ENCODE data around the gene ARHGDIG.
"Not testable (repeated sequence)": the region's sequence is repeated elsewhere in the genome, so short reads cannot be mapped to it uniquely, and the experiment has no call there.

ARHGDIG gene

DNA sequence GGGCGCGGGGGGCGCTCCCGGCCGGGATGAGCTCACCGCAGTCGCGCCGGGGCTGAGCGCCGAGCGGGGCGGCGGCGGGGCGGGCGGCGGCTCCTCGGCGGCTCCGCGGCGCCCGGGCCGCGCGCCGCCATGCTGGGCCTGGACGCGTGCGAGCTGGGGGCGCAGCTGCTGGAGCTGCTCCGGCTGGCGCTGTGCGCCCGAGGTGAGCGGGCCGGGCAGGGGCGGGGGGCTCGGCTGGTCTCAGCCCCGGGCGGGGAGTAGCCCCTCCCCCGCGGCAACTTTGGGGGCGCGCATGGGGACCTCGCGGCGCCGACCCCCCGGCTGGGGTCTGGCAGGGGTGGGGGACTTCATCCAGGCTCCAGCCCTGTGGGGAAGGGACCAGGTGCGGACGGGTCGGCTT is at the start of gene ARHGDIG:
ARHGDIG (plus strand) TSS at position 40 of the 400 bp plus-strand sequence; CDS start at position 130, 90 bp downstream.
- DNase-seq (ENCODE audit: low read depth in 2 of 2) = no peak

DNA sequence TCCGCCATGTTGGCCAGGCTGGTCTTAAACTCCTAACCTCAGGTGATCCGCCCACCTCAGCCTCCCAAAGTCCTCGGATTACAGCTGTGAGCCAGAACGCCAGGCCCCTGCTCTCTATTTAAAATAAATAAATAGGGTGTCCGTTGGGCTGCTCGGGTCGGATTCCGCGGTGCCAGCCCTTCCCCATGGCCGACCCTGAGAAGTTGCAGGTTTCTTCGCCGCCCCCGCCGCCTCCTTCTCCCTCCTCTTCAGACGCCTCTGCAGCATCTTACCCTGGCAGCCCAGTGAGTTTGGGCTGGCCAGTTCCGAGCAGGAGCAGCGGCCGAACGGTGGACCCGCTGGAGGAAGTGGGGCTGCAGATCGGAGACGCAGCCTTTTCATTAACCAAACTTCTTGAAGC is 49.4 kb upstream of the ARHGDIG start:
- no peak for DNase-seq (ENCODE audit: low read depth in 2 of 2)

DNA sequence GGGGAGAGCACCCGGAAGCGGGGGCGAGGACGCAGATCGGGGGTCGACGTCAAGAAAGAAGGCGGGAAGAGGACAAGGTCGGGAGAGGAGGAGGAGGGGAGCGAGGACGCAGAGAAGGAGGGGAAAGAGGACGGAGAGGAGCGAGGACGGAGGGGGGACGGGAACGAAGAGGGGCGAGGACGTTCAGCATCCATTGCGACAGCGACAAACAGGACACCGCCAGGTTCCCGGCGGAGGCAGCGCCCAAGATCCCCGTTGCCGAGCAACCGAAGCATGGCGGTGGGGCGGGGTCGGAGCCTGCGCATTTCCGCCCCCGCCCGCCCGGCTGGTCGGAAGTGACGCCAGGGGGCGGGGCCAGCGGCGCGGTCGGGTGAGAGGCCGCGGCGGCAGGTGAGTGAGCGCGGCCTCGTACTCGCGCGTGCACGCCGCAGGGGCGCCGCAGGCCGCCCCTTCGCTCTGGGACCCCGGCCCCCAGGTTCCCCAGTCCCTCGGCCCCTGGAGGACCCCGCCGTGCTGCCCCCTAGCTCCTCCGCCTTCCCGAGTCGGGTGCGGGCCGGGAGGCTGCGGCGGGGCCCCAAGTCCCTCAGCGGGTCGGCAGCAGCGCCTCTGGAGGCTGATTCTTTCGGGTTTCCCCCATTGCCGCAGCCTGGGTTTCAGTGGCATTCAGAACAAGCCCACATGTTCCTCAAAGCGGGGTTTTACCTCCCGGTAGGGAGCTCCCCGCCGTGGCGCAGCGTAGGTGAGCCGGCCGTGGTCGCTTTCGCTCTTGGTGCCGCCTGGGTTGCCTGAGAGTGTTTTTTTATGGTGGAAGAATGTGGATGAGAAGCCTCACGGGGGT is 45.7 kb upstream of the ARHGDIG start, which contains the start of gene FAM234A:
FAM234A (plus strand) TSS at position 354 of the 838 bp plus-strand sequence. CDS start 19,593 bp downstream, outside the sequence.
- peak; percentile 88 to 90 for DNase-seq (ENCODE audit: low read depth in 2 of 2)

DNA sequence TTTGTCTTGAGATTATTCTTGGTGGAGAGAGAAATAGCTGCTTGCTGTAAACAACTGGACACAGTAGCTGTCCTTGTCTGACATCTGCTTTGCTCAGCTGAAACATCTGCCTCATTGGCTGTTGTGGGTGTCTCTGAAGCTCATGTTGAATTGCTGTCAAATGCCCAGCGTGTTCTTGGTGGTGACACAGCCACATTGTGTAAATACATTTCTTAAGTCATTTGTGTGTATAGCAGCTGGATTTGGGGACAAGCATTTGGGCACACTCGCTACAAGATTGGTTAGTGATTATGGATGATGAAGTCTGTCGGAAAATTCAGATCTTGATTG is 40.5 kb upstream of the ARHGDIG start:
- DNase-seq (ENCODE audit: low read depth in 2 of 2) = no peak

DNA sequence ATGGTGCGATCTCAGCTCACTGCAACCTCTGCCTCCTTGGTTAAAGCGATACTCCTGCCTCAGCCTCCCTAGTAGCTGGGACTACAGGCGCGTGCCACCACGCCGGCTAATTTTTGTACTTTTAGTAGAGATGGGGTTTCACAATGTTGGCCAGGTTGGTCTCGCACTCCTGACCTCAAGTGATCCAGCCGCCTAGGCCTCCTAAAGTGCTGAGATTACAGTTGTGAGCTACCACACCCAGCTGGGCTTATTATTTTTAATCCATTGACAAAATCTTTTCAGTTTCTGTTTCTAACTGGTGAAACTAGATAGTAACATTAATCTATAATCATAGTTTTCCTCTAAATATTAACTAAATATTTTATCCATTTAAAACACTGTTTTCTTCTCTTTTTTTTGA is 39.8 kb upstream of the ARHGDIG start:
- no peak for DNase-seq (ENCODE audit: low read depth in 2 of 2)

DNA sequence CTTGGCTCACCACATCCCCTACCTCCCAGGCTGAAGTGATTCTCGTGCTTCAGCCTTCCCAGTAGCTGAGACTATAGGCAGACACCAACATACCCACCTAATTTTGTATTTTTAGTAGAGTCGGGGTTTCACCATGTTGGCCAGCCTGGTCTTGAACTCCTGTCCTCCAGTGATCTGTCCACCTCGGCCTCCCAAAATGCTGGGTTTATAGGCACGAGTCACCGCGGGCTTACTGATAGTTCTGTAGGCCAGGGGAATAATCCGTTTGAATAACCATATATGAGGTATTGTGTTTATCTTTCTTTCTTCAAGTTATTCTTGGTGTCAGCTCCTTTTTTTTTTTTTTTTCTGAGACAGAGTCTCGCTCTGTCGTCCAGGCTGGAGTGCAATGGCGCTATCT is 38.1 kb upstream of the ARHGDIG start:
- DNase-seq (ENCODE audit: low read depth in 2 of 2) = no peak

DNA sequence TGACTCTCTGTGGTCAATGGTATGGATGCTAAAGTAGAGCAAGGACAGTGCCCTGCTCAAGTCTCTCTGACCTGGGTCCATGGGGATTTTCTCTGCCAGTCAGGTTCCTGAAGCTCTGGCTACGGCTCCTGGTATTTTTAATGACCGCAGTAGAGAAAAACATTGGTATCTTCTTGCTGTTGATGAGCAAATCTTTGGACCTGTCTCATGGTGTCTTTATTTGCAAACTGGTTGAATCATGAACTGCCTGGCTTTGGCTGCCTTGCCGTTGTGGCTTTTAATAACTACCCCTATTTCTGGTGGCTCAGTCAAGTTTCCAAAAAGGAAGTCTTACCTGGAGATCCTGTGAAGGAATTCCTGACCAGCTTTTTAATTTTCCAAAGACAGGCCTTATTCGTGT is 37.0 kb upstream of the ARHGDIG start:
- no peak for DNase-seq (ENCODE audit: low read depth in 2 of 2)

DNA sequence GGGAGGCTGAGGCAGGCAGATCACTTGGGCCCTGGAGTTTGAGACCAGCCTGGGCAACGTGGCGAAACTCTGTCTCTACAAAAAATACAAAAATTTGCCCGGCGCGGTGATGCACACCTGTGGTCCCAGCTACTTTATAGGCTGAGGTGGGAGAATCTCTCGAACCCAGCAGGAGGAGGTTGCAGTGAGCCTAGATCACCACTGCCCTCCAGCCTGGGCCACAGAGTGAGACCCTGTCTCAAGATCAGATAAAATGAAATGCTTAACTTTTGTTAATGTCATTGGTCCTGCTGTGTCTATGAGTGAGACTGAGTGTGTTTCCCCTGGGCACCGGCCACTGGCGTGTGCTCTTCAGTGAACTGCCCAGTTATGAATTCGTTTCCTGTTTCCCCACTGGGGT is 35.3 kb upstream of the ARHGDIG start:
- DNase-seq (ENCODE audit: low read depth in 2 of 2) = no peak

DNA sequence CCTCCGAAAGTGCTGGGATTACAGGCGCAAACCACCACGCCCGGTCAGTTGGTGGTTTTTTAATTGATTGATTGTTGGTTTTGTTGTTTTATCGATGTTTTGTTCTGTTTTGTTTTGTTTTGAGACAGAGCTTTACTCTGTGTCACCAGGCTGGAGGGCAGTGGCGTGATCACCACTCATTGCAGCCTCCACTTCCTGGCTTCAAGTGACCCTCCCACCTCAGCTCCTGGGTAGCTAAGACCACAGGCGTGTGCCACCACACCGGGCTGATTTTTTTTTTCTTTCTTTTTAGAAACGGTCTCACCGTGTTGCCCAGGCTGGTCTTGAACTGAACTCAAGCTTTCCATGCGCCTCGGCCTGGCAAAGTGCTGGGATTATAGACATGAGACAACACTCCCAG is 33.4 kb upstream of the ARHGDIG start:
- DNase-seq (ENCODE audit: low read depth in 2 of 2) = no peak

DNA sequence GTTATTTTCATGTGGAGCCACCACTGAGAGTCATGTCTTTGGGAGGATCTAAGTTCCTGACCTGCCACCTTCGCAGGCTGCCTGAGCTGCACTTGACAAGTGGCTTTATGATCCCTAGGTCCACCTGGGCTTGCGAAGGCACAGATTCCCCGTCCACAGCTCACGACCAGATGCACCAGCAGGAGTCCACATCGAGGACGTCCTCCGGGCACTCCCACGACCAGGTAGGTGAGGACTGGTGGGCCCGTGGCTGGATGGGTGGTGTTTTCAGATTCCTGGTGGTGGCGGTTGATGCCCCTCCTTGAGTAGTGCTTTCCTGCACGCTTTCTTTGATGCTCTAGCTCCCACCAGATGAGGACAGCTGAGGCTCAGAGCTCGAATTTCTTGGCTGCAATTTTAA is 31.0 kb upstream of the ARHGDIG start:
- no peak for DNase-seq (ENCODE audit: low read depth in 2 of 2)

DNA sequence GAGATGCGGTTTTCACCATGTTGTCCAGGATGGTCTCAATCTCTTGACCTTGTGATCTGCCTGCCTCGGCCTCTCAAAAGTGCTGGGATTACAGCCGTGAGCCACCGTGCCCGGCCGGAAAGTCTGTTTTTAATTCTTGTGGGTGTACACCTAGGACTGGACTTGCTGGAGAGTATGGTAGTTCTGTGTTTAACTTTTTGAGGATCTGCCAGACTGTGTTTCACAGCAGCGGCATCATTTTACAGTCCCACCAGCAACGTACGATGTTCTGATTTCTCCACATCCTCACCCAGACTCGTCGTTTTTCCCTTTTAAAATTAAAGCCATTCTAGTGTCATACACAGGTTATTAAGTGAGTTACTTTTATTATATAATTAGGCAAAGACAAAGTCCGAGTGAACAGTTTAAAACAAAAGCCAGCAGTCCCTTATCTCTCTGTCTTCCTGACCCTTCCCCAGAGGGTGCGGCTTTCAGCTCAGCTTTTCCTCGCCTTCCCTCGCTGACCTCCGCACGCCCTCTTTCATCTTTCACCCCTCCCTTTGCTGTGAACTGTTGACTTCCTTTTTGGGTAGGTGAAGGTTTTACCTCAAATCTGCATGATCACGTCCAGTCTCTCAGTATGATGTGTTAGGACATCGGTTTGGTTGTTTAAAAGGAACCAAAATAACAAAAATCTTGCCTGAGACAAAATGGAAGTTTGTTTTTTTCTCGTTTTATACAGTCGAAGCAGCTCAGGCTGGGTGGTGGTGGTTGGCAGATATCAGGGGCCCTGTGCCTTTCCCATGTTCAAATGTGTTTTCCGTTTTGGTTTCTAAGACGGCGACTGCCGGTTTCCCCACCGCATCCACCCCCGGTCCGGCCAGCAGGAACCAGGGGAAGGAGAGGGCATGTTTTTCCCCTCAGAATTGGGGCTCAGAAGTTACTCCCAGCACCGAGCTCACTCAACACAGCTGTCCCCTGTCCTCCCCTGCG is 27.7 kb upstream of the ARHGDIG start:
- no peak for DNase-seq (ENCODE audit: low read depth in 2 of 2)

DNA sequence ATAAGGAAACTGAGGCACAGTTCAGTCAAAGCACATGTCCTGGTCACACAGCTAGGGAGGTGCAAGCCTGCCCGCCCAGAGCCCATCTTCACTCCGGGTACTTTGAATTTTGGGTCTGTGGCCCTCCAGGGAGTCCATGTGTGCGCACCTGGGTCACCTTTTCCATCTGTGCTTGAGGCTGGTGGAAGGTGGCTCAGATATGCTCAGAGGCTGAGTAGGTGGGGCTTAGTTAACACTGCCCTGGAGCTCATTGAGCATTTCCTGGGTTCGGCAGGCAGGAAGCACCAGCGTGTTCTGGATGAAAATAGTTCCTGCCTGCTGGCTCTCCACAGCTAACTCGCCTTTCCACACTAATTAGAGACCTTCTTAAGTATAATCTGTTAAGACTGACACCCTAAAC is 26.6 kb upstream of the ARHGDIG start:
- no peak for DNase-seq (ENCODE audit: low read depth in 2 of 2)

DNA sequence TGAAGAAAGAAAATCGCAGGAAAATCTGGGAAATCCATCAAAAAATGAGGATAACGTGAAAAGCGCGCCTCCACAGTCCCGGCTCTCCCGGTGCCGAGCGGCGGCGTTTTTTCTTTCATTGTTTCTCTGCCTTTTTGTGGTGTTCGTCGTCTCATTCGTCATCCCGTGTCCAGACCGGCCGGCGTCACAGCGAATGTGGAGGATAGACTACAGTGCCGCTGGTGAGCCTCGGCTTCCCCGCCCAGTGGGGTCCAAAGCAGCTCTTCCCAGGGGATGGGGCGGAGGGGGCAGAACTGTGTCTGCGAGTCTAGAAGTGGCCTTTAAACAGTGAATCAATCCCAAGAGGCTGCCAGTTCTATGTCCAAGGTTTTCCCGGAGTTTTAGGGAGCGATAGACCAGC is 25.9 kb upstream of the ARHGDIG start:
- no peak for DNase-seq (ENCODE audit: low read depth in 2 of 2)

DNA sequence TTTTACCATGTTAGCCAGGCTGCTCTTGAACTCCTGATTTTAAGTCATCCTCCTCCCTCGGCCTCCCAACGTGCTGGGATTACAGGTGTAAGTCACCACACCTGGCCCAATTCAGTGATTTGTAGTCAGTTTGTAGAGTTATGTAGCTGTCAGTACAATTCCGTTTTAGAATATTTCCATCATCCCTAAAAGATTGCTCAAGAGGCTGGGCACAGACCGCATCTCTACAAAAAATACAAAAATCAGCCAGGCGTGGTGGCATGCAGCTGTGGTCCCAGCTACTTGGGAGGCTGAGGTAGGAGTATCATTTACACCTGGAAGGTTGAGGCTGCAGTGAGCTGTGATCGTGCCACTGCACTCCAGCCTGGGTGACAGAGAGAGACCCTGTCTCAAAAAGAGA is 25.2 kb upstream of the ARHGDIG start:
- no peak for DNase-seq (ENCODE audit: low read depth in 2 of 2)

DNA sequence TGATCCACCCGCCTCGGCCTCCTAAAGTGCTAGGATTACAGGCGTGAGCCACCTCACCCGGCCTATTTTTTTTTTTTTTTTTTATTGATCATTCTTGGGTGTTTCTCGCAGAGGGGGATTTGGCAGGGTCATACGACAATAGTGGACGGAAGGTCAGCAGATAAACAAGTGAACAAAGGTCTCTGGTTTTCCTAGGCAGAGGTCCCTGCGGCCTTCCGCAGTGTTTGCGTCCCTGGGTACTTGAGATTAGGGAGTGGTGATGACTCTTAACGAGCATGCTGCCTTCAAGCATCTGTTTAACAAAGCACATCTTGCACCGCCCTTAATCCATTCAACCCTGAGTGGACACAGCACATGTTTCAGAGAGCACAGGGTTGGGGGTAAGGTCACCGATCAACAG is 22.3 kb upstream of the ARHGDIG start:
- DNase-seq (ENCODE audit: low read depth in 2 of 2) = not testable (repeated sequence)

DNA sequence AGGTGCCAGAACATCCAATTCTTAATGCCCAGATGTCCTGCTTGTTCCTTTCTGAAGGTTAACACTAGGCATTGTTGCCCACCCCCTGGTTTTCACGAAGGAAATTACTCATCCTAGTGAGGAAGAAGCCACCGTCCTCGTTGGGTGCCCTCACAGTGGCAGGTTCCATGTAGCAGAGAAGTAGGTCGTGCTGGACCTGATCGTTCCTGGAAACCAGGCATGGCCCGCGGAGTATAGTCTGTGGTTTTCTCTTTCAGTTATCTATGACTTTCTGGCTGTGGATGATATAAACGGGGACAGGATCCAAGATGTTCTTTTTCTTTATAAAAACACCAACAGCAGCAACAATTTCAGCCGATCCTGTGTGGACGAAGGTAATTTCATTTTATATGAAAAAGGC is 21.2 kb upstream of the ARHGDIG start:
- DNase-seq (ENCODE audit: low read depth in 2 of 2) = no peak

DNA sequence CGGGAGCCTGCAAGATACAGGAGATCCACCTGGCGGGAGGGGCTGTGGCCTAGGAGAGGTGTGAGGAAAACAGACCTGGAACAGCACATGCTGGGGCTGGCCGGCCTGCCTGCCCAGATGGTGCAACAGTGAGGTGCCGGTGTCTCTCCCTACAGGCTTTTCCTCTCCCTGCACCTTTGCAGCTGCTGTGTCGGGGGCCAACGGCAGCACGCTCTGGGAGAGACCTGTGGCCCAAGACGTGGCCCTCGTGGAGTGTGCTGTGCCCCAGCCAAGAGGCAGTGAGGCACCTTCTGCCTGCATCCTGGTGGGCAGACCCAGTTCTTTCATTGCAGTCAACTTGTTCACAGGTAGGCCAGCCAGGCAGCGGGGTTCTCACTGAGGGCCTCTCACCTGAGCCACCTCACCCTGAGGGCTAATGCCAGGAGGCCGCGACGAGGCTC is 20.6 kb upstream of the ARHGDIG start:
- DNase-seq (ENCODE audit: low read depth in 2 of 2) = no peak

DNA sequence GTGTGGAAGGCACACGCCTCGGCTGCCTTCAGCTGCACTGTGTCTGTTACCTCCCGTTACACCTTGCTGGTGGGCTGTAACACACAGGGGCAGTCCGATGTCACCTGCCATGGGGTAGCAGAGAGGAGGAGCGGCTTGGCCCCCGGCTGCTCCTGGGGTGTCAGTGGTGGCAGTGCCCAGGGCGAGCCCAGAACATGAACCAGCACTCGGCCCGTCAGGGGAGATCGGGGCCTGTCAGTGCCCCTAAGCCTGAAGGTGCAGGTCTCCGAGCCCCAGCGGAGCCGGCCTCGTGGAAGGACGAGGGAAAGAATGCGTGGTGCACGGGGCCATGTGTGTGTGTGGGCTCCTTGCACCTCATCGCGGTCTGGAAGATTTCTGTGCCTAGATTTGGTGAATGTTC is 20.1 kb upstream of the ARHGDIG start:
- DNase-seq (ENCODE audit: low read depth in 2 of 2) = no peak

DNA sequence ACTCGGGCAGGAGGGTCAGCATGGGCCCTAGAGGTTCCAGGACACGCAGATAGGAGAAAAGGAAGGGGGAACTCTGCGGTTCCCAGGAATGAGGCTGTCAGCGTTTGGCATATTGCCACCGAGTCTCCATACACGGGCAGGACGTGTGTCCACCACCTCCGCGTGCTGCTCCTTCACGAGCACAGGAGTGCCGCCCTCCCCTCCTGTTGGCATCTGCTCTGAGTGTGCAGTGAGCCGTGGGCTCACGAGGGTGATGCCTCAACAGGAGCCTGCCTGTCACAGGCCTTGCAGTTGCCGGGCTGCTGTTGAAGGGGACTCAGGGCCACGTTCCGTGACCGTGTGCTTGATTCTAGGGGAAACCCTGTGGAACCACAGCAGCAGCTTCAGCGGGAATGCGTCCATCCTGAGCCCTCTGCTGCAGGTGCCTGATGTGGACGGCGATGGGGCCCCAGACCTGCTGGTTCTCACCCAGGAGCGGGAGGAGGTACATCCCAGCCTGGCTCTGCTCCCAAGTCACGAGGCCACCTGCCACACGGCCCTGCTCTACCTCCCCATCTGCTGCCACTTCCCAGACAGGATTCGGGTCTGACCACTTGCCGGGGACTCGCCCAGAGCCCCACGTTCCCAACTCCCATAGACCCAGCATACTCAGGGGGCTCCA is 19.2 kb upstream of the ARHGDIG start:
- no peak for DNase-seq (ENCODE audit: low read depth in 2 of 2)

DNA sequence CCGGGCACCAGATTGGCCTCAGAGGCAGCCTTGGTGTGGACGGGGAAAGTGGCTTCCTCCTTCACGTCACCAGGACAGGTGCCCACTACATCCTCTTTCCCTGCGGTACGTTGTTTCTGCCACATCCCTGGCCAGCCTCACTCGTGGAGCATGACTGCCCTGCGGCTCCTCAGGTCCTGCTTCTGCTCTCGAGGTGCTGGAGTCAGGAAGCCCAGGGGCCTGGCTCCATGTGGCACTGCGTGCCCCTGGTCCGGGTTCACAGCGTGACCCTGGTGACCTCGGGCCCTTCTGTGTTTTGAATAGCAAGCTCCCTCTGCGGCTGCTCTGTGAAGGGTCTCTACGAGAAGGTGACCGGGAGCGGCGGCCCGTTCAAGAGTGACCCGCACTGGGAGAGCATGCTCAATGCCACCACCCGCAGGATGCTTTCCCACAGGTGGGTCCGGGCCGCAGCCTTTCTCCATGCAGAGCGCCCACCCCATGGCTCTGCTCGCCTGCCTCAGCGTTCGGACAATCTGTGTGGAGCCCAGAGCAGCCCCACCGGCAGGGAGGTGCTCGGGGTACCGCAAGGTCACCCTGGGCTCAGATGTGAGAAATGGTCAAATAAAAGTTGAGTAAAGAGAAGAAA is 18.2 kb upstream of the ARHGDIG start:
- DNase-seq (ENCODE audit: low read depth in 2 of 2) = no peak

DNA sequence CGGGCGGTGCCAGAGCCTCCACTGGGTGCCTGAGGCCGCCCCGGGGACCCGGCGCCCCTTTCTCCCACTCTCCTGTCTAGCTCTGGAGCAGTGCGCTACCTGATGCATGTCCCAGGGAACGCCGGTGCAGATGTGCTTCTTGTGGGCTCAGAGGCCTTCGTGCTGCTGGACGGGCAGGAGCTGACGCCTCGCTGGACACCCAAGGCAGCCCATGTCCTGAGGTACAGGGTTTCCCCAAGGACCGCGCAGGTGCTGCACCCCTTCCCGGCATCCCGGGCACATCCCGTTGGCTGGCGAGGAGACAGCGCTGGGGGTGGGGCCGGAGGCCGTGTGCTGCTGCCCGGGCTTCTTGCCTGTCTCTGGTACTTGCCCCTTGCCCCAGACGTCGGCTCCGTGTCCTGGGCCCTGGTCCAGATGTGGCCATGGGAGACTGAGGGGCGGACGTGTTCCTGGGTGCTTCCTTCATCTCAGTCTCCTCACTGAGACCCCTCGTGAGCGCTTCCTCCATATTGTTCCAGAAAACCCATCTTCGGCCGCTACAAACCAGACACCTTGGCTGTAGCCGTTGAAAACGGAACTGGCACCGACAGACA is 17.1 kb upstream of the ARHGDIG start:
- no peak for DNase-seq (ENCODE audit: low read depth in 2 of 2)

Data from stimulated activated CD8-positive, alpha-beta memory T cell treated with anti-CD3 and anti-CD28 coated beads, Interleukin-15, amount 100 ng/mL, for 4 hours (primary cell).